ENCODE results near the gene CCDC200. TPM values are rescaled to one million over a fixed set of nuclear protein-coding genes. Genes with fewer than 3 reads are reported as not detected.
A peak's percentile ranks its signal among the peaks of the same experiment; 100 is the strongest.
"Not testable (repeated sequence)": the region's sequence is repeated elsewhere in the genome, so short reads cannot be mapped to it uniquely, and the experiment has no call there.

The CCDC200 gene
- total RNA-seq, 1 donor = 0.31 TPM

GRCh38 chr17:43199633-43200032 lies 28.8 kb downstream of the CCDC200 start:
- Histone ChIP-seq H3K27me3 (ENCODE audit: insufficient read depth, low read length) (no peaks in the 10 kb centered on the region), H3K4me1 (ENCODE audit: insufficient read depth, low read length) (no peaks in the 10 kb centered on the region), H3K4me3 (ENCODE audit: low read length) (no peak overlapping the region), H3K9me3 (ENCODE audit: low read depth, low read length) (no peaks in the 10 kb centered on the region)

GRCh38 chr17:43193251-43193650 lies 35.2 kb downstream of the CCDC200 start:
- no peaks in the 10 kb centered on the region for H3K9me3 ChIP-seq (ENCODE audit: low read depth, low read length)
- no peak overlapping the region for H3K4me3 ChIP-seq (ENCODE audit: low read length)
- no peaks in the 10 kb centered on the region for H3K4me1 ChIP-seq (ENCODE audit: insufficient read depth, low read length)
- no peaks in the 10 kb centered on the region for H3K27me3 ChIP-seq (ENCODE audit: insufficient read depth, low read length)

- H3K27me3 ChIP-seq (ENCODE audit: insufficient read depth, low read length); H3K4me3 ChIP-seq (ENCODE audit: low read length); H3K9me3 ChIP-seq (ENCODE audit: low read depth, low read length); H3K4me1 ChIP-seq (ENCODE audit: insufficient read depth, low read length): not testable (repeated sequence)
Observed at GRCh38 chr17:43186656-43187055, 41.8 kb downstream of the CCDC200 start.

DNA sequence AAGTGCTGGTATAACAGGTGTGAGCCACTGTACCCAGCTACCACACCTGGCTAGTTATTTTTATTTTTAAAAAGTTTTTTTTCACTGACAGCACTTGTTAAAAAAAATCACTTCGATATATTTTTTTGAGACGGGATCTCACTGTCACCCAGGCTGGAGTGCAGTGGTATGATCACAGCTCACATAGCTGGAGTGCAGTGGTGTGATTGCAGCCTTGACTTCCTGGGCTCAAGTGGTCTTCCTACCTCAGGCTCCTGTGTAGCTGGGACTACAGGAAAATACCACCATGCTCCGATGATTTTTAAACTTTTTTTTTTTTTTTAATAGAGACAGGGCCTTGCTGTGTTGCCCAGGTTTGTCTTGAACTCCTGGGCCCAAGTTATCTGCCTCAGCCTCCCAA lies 44.5 kb downstream of the CCDC200 start:
- H3K27me3 ChIP-seq (ENCODE audit: insufficient read depth, low read length) = no peaks in the 10 kb centered on the region
- no peaks in the 10 kb centered on the region for H3K4me1 ChIP-seq (ENCODE audit: insufficient read depth, low read length)
- H3K9me3 ChIP-seq (ENCODE audit: low read depth, low read length) = no peaks in the 10 kb centered on the region
- H3K4me3 ChIP-seq (ENCODE audit: low read length) = no peak overlapping the region

- no peaks in the 10 kb centered on the region for H3K9me3 ChIP-seq (ENCODE audit: low read depth, low read length)
- no peaks in the 10 kb centered on the region for H3K27me3 ChIP-seq (ENCODE audit: insufficient read depth, low read length)
- H3K4me3 ChIP-seq (ENCODE audit: low read length) = no peak overlapping the region
- peaks cover 26% of the 10 kb centered on the region for H3K4me1 ChIP-seq (ENCODE audit: insufficient read depth, low read length)
Observed at GRCh38 chr17:43176119-43176570, 52.3 kb downstream of the CCDC200 start.

GRCh38 chr17:43175213-43176118 lies 53.0 kb downstream of the CCDC200 start:
- Histone ChIP-seq H3K9me3 (ENCODE audit: low read depth, low read length) (no peaks in the 10 kb centered on the region), H3K4me3 (ENCODE audit: low read length) (no peak overlapping the region), H3K4me1 (ENCODE audit: insufficient read depth, low read length) (peaks cover 26% of the 10 kb centered on the region), H3K27me3 (ENCODE audit: insufficient read depth, low read length) (no peaks in the 10 kb centered on the region)

DNA sequence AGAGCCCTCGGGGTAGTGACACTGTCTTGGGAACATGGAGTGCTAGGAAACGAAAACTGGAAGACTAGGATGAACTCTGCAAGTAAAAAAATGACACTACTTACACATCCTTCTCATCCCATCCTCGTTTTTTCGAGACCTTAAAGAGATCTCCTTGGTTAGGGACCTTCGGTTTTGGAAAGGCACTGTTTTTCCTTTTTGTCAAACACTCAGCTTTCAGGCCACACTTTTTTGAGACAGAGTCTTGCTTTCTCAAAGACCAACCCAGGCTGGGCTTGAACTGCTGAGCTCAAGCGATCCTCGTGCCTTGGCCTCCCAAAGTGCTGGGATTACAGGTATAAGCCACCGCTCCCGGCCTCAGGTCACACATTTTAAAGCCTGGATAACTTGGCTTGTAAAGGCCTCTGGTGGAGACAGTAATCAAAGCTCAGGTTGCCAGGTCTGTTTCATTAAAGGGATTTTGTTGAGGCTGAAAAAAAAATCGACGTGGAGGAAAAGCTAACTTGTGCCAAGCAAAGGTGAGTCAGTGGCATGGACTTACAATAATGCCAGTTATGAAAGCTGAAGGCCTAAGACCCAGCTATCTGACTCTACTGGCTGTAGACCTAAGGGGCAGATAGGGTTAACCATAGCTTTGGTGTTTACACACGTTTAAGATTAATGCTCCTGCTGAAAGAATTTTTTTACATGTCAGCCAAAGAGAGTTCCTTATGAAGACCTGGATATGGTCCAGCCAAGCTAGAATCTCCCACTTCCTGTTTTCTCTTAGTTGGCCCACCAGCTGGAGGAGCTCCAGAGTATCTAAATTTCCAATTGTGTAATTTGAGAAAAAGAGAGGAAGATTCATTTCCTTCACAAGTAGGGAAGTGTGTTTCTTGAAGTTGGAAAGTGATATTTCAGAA lies 56.6 kb downstream of the CCDC200 start:
- Histone ChIP-seq H3K4me3 (ENCODE audit: low read length) (peak overlapping the region; percentile 82), H3K27me3 (ENCODE audit: insufficient read depth, low read length) (no peaks in the 10 kb centered on the region), H3K9me3 (ENCODE audit: low read depth, low read length) (no peaks in the 10 kb centered on the region), H3K4me1 (ENCODE audit: insufficient read depth, low read length) (peaks cover 38% of the 10 kb centered on the region)

Other genes with a start within 250 kb of the CCDC200 start
- 0.31 TPM for gene PTGES3L, start 248.5 kb downstream of the CCDC200 start, total RNA-seq
- gene RUNDC1, start 248.1 kb downstream of the CCDC200 start, total RNA-seq = 9.6 TPM
- gene RPL27, start 230.2 kb downstream of the CCDC200 start, total RNA-seq = 1,456 TPM
- 9.6 TPM for gene IFI35, start 221.8 kb downstream of the CCDC200 start, total RNA-seq
- 20.0 TPM for gene VAT1, start 206.2 kb downstream of the CCDC200 start, total RNA-seq
- 0.10 TPM for gene RND2, start 203.4 kb downstream of the CCDC200 start, total RNA-seq
- gene BRCA1, start 103.3 kb downstream of the CCDC200 start, total RNA-seq = 3.4 TPM
- 34.3 TPM for gene NBR1, start 57.4 kb downstream of the CCDC200 start, total RNA-seq
- gene TMEM106A, start 16.7 kb downstream of the CCDC200 start, total RNA-seq = 3.9 TPM
- not detected for gene RNU2-1, start 5.4 kb upstream of the CCDC200 start, total RNA-seq
- 1.5 TPM for gene ARL4D, start 170.4 kb upstream of the CCDC200 start, total RNA-seq

All from mononuclear cell (primary cell).